ENCODE results near the gene THBD.

THBD gene

GRCh38 chr20:23088866-23089265 is 39.4 kb upstream of the THBD start:
- TF ChIP-seq CTCF (conservative IDR thresholded peaks at IDR 0.05): no peak

GRCh38 chr20:23087587-23088251 is 38.2 kb upstream of the THBD start:
- H3K27ac ChIP-seq: no peak overlapping the region
- TF ChIP-seq CTCF (conservative IDR thresholded peaks at IDR 0.05): no peak

More at GRCh38 chr20:23088866-23089265, 39.4 kb upstream of the THBD start:
- H3K27ac ChIP-seq: no peak overlapping the region

GRCh38 chr20:23086931-23087411 is 37.5 kb upstream of the THBD start:
- no peak overlapping the region for H3K27ac ChIP-seq
- no peak for TF ChIP-seq CTCF (conservative IDR thresholded peaks at IDR 0.05)

- TF ChIP-seq CTCF (conservative IDR thresholded peaks at IDR 0.05): no peak
- no peak within 1 kb of the TSS for H3K27ac ChIP-seq
Measured at GRCh38 chr20:23086056-23086566, 36.6 kb upstream of the THBD start, which contains the start of gene CD93. CD93 (minus strand) TSS chr20:23086324; CDS start chr20:23086192, 132 bp downstream.

GRCh38 chr20:23085436-23086055 is 36.1 kb upstream of the THBD start:
- no peak for TF ChIP-seq CTCF (conservative IDR thresholded peaks at IDR 0.05)
- no peak overlapping the region for H3K27ac ChIP-seq

GRCh38 chr20:23084845-23085365 is 35.4 kb upstream of the THBD start:
- H3K27ac ChIP-seq: no peak overlapping the region
- no peak for TF ChIP-seq CTCF (conservative IDR thresholded peaks at IDR 0.05)

GRCh38 chr20:23084282-23084844 is 34.9 kb upstream of the THBD start:
- TF ChIP-seq CTCF (conservative IDR thresholded peaks at IDR 0.05): no peak
- H3K27ac ChIP-seq: no peak overlapping the region

Data from VCaP (cell line).